Mesenchymal stem cell (in vitro differentiated cells and primary cell): Measurements from ENCODE around the gene DGCR2.
A peak's percentile ranks its signal among the peaks of the same experiment; 100 is the strongest.

Experiments
- DNase-seq: peaks from one replicate; pipeline ENCODE4 v3.0.0-alpha.2; 2013
- H2AFZ ChIP-seq: one replicate; pipeline ENCODE4 v1.6.1; 2013; ENCODE audit warnings: low read depth, mild to moderate bottlenecking, control low read depth, inconsistent platforms, low read length, moderate library complexity
- H2AK5ac ChIP-seq: 2 replicates; pipeline ENCODE4 v1.6.1; 2013; ENCODE audit warnings: low read length, moderate library complexity, mild to moderate bottlenecking, inconsistent platforms; ENCODE audit not compliant: severe bottlenecking
- H2BK120ac ChIP-seq: one replicate; pipeline ENCODE4 v1.6.1; 2013; ENCODE audit warnings: low read depth, mild to moderate bottlenecking, inconsistent platforms, low read length, moderate library complexity
- H2BK12ac ChIP-seq, 2 experiments: one replicate each; pipeline ENCODE4 v1.6.1; 2013; ENCODE audit warnings: inconsistent platforms in 2 of 2, low read length in 2 of 2, mild to moderate bottlenecking in 2 of 2, moderate library complexity in 2 of 2, control low read depth in 1 of 2
- H2BK15ac ChIP-seq: one replicate; pipeline ENCODE4 v1.6.1; 2013; ENCODE audit warnings: mild to moderate bottlenecking, low read depth, inconsistent platforms; ENCODE audit not compliant: poor library complexity, severe bottlenecking
- H2BK5ac ChIP-seq: 2 replicates; pipeline ENCODE4 v1.6.1; 2013; ENCODE audit warnings: low read depth, mild to moderate bottlenecking, low read length, control low read depth, inconsistent platforms; ENCODE audit not compliant: poor library complexity, severe bottlenecking
- H3K14ac ChIP-seq, 2 experiments: one replicate each; pipeline ENCODE4 v1.6.1; 2013; ENCODE audit warnings: inconsistent platforms in 2 of 2, low read length in 2 of 2, control low read depth in 1 of 2, mild to moderate bottlenecking in 1 of 2, moderate library complexity in 1 of 2
- H3K18ac ChIP-seq, 2 experiments: one replicate each; pipeline ENCODE4 v1.6.1; 2013; ENCODE audit warnings: inconsistent platforms in 2 of 2, low read length in 2 of 2, control low read depth in 1 of 2, low read depth in 1 of 2, mild to moderate bottlenecking in 1 of 2
- H3K23ac ChIP-seq, 2 experiments: one replicate each; pipeline ENCODE4 v1.6.1; 2013; ENCODE audit warnings: inconsistent platforms in 2 of 2, low read length in 2 of 2, mild to moderate bottlenecking in 2 of 2, moderate library complexity in 2 of 2, control low read depth in 1 of 2
- H3K27ac ChIP-seq: 2 replicates; pipeline ENCODE4 v1.5.1; 2013; ENCODE audit warnings: mild to moderate bottlenecking, moderate library complexity, low read length, control low read depth, inconsistent platforms; ENCODE audit not compliant: poor library complexity, severe bottlenecking
- H3K27me3 ChIP-seq, 2 experiments: 2 replicates each; pipeline versions ENCODE4 v1.6.1 to v1.7.0; 2013; ENCODE audit warnings: low read length in 2 of 2, mild to moderate bottlenecking in 2 of 2, moderate library complexity in 2 of 2, control low read depth in 1 of 2, inconsistent platforms in 1 of 2; ENCODE audit not compliant: control insufficient read depth in 1 of 2, insufficient read depth in 1 of 2
- H3K36me3 ChIP-seq, 2 experiments: 2 replicates each; pipeline versions ENCODE4 v1.6.1 to v1.7.0; 2013; ENCODE audit warnings: low read length in 2 of 2, control low read depth in 1 of 2, inconsistent platforms in 1 of 2, low read depth in 1 of 2, mild to moderate bottlenecking in 1 of 2; ENCODE audit not compliant: insufficient read depth in 2 of 2, control insufficient read depth in 1 of 2
- H3K4ac ChIP-seq, 2 experiments: one replicate each; pipeline ENCODE4 v1.6.1; 2013; ENCODE audit warnings: inconsistent platforms in 2 of 2, low read length in 2 of 2, mild to moderate bottlenecking in 2 of 2, moderate library complexity in 2 of 2, control low read depth in 1 of 2, low read depth in 1 of 2
- H3K4me1 ChIP-seq: 2 replicates; pipeline ENCODE4 v1.6.1; 2013; ENCODE audit warnings: low read depth, low read length, control low read depth; ENCODE audit not compliant: control insufficient read depth, insufficient read depth
- H3K4me2 ChIP-seq: 2 replicates; pipeline ENCODE4 v1.6.1; 2013; ENCODE audit warnings: low read length, mild to moderate bottlenecking, inconsistent platforms; ENCODE audit not compliant: poor library complexity, severe bottlenecking
- H3K4me3 ChIP-seq, 2 experiments: 2 replicates each; pipeline versions ENCODE4 v1.5.1 to v1.7.0; 2013; ENCODE audit warnings: low read length in 2 of 2, mild to moderate bottlenecking in 2 of 2, control low read depth in 1 of 2, low read depth in 1 of 2; ENCODE audit not compliant: insufficient read depth in 1 of 2
- H3K79me1 ChIP-seq: replicated peaks from 2 replicates; pipeline ENCODE4 v1.6.1; 2013; ENCODE audit warnings: mild to moderate bottlenecking, control low read depth, low read length, inconsistent platforms; ENCODE audit not compliant: poor library complexity, severe bottlenecking
- H3K9ac ChIP-seq: 2 replicates; pipeline ENCODE4 v1.7.0; 2013; ENCODE audit warnings: mild to moderate bottlenecking, low read length, moderate library complexity
- H3K9me3 ChIP-seq: 2 replicates; pipeline ENCODE4 v1.7.0; 2013; ENCODE audit warnings: mild to moderate bottlenecking, low read length; ENCODE audit not compliant: control insufficient read depth
- H4K8ac ChIP-seq: one replicate; pipeline ENCODE4 v1.6.1; 2013; ENCODE audit warnings: inconsistent platforms, mild to moderate bottlenecking, low read length, moderate library complexity
- H4K91ac ChIP-seq: one replicate; pipeline ENCODE4 v1.6.1; 2013; ENCODE audit warnings: mild to moderate bottlenecking, low read length, inconsistent platforms
- WGBS: methylation state at CpG from one replicate; pipeline ENCODE4 v1.1.7; 2013; ENCODE audit warnings: mixed read lengths; 5-methylcytosine and 5-hydroxymethylcytosine counted together

DGCR2 gene

GRCh38 chr22:19061471-19062138 lies 60.6 kb downstream of the DGCR2 start:
- no peak overlapping the region for H3K4me3 ChIP-seq
- no peak overlapping the region for H2BK15ac ChIP-seq
- no peak overlapping the region for H2AFZ ChIP-seq
- no peaks in the 10 kb centered on the region for H3K27me3 ChIP-seq
- H3K27ac ChIP-seq: no peak overlapping the region
- H3K14ac ChIP-seq: no peak overlapping the region
- no peak overlapping the region for H2AK5ac ChIP-seq
- no peak overlapping the region for H3K18ac ChIP-seq
- no peak overlapping the region for H3K23ac ChIP-seq
- no peak overlapping the region for H3K4ac ChIP-seq
- H3K4me2 ChIP-seq: no peak overlapping the region
- no peak overlapping the region for H2BK5ac ChIP-seq
- peaks cover 11% of the 10 kb centered on the region for H3K4me1 ChIP-seq
- no peak overlapping the region for H2BK120ac ChIP-seq
- peaks cover 67% of the 10 kb centered on the region for H3K79me1 ChIP-seq
- no peak overlapping the region for H4K8ac ChIP-seq
- H2BK12ac ChIP-seq: no peak overlapping the region
- no peak overlapping the region for H4K91ac ChIP-seq
- DNase-seq: no peak
- no peaks in the 10 kb centered on the region for H3K9me3 ChIP-seq
- no peak overlapping the region for H3K9ac ChIP-seq
- peaks cover 87% of the 10 kb centered on the region in 2 experiments for H3K36me3 ChIP-seq
- 97% methylated on average over 6 of the region's 6 CpGs for WGBS

- WGBS: 69% methylated on average over 9 of the region's 15 CpGs
- H3K14ac ChIP-seq: no peak overlapping the region
Measured at GRCh38 chr22:19060356-19061009, 61.7 kb downstream of the DGCR2 start.

GRCh38 chr22:19059481-19060278 lies 62.5 kb downstream of the DGCR2 start:
- Histone ChIP-seq H2BK15ac (no peak overlapping the region), H3K23ac (no peak overlapping the region), H2BK5ac (no peak overlapping the region), H3K4ac (no peak overlapping the region), H3K4me3 (no peak overlapping the region), H3K4me1 (peaks cover 8% of the 10 kb centered on the region), H3K9me3 (no peaks in the 10 kb centered on the region), H4K91ac (peak overlapping the region; percentile 44), H4K8ac (no peak overlapping the region), H2BK12ac (peak overlapping the region in 1 of 2 experiments; percentile 11), H3K18ac (no peak overlapping the region), H3K14ac (no peak overlapping the region), H3K36me3 (peaks cover 82 to 87% of the 10 kb centered on the region in 2 experiments), H3K9ac (no peak overlapping the region), H2BK120ac (no peak overlapping the region), H3K27ac (no peak overlapping the region), H2AFZ (no peak overlapping the region), H2AK5ac (no peak overlapping the region), H3K79me1 (peaks cover 64% of the 10 kb centered on the region), H3K4me2 (no peak overlapping the region), H3K27me3 (no peaks in the 10 kb centered on the region)
- DNase-seq: no peak
- WGBS: 97% methylated on average over 20 of the region's 20 CpGs

More at GRCh38 chr22:19060356-19061009, 61.7 kb downstream of the DGCR2 start:
- Histone ChIP-seq H3K4me3 (no peak overlapping the region), H3K9ac (no peak overlapping the region), H4K91ac (peak overlapping the region; percentile 44), H3K27me3 (no peaks in the 10 kb centered on the region), H2BK15ac (no peak overlapping the region), H3K9me3 (no peaks in the 10 kb centered on the region), H3K4me2 (no peak overlapping the region), H3K23ac (no peak overlapping the region), H2BK5ac (no peak overlapping the region), H3K79me1 (peaks cover 71% of the 10 kb centered on the region), H3K4me1 (peaks cover 8% of the 10 kb centered on the region), H3K27ac (no peak overlapping the region), H2BK12ac (no peak overlapping the region), H3K36me3 (peaks cover 88 to 91% of the 10 kb centered on the region in 2 experiments), H2BK120ac (no peak overlapping the region), H3K18ac (no peak overlapping the region), H3K4ac (no peak overlapping the region), H2AK5ac (no peak overlapping the region), H4K8ac (no peak overlapping the region), H2AFZ (no peak overlapping the region)
- DNase-seq: peak; percentile 71
